Kidney (tissue), 14 donors: Measurements from ENCODE around the gene AGPAT3. TPM values are rescaled to one million over a fixed set of nuclear protein-coding genes. Genes with fewer than 3 reads are reported as not detected.

ENCODE experiments used
- DNase-seq, 5 donors: peaks; one replicate each; pipeline ENCODE4 v3.0.0-alpha.2; 2013 to 2020
- FAIRE-seq: peaks from 2 replicates; lab custom pipeline; 2012; peaks lifted over from hg19 to GRCh38; lab: Jason Lieb, UNC
- H3K27ac ChIP-seq, 2 donors: one replicate each; pipeline ENCODE4 v1.7.0; 2013; ENCODE audit warnings: low read depth in 2 of 2, low read length in 2 of 2, inconsistent platforms in 1 of 2
- H3K27me3 ChIP-seq: one replicate; pipeline ENCODE4 v1.7.1; 2013; ENCODE audit warnings: low read length, inconsistent platforms; ENCODE audit not compliant: control insufficient read depth, insufficient read depth
- H3K36me3 ChIP-seq, 3 donors: one replicate each; pipeline versions ENCODE4 v1.7.0 to v1.7.1; 2013; ENCODE audit warnings: low read length in 3 of 3, control low read depth in 1 of 3, inconsistent platforms in 1 of 3; ENCODE audit not compliant: insufficient read depth in 3 of 3, control insufficient read depth in 2 of 3
- H3K4me1 ChIP-seq, 3 donors: one replicate each; pipeline versions ENCODE4 v1.7.0 to v1.7.1; 2013; ENCODE audit warnings: low read length in 3 of 3, inconsistent platforms in 1 of 3, low read depth in 1 of 3; ENCODE audit not compliant: control insufficient read depth in 2 of 3, insufficient read depth in 2 of 3
- H3K4me3 ChIP-seq, 3 donors: one replicate each; pipeline versions ENCODE4 v1.7.0 to v1.8.1; 2013; ENCODE audit warnings: low read length in 3 of 3, control low read depth in 1 of 3, inconsistent platforms in 1 of 3
- H3K9ac ChIP-seq, 3 donors: one replicate each; pipeline versions ENCODE4 v1.7.0 to v1.7.1; 2013; ENCODE audit warnings: low read length in 3 of 3, control low read depth in 1 of 3, inconsistent platforms in 1 of 3
- H3K9me3 ChIP-seq, 3 donors: one replicate each; pipeline versions ENCODE4 v1.7.0 to v1.7.1; 2013; ENCODE audit warnings: low read length in 3 of 3, control low read depth in 1 of 3, inconsistent platforms in 1 of 3; ENCODE audit not compliant: control insufficient read depth in 2 of 3, insufficient read depth in 1 of 3
- CTCF ChIP-seq: IDR thresholded peaks from 3 replicates; pipeline ENCODE4 v1.5.1; 2012; ENCODE audit warnings: mild to moderate bottlenecking, moderate library complexity, borderline replicate concordance; ENCODE audit not compliant: insufficient read depth; ENCODE audit errors: extremely low read depth
- intact Hi-C: fragments of 100-400 bp; cut with DNase I; formaldehyde crosslinking; loops from one replicate; pipeline ENCODE4 v1.11.1; 2022
- polyA plus RNA-seq: library from polyadenylated mRNA; stranded (reverse); fragments of 350-450 nt; fragmentation: Illumina TruSeq; extraction: RNeasy Lipid Tissue Mini Kit (QIAGEN cat#74804); gene quantifications from one replicate; pipeline ENCODE4 v1.2.3, GENCODE V29; 2014; ENCODE audit warnings: low read depth, low replicate concordance; ENCODE audit not compliant: insufficient read depth
- total RNA-seq: library from RNA; stranded (reverse); fragmentation: NEBNext Ultra II Directional; extraction: Animal tissue kit (Norgen Biotek cat#: 25700); gene quantifications from one replicate; pipeline ENCODE4 v1.2.1, GENCODE V29; 2021
- donor health status: control.
- donor health status: control.
- donor health status: control.
- donor health status: control.
- donor health status: control.
- donor health status: DM: yes; HTN: yes; CAD: no.
- donor health status: Normal renal cell carcinoma (clear cell type).

The AGPAT3 gene
- total and polyA plus RNA-seq, 2 donors from 2014 or later, result 40.3 to 86.2 TPM

- H3K4me1 ChIP-seq, result no peaks in the 10 kb centered on the region
- H3K27me3 ChIP-seq, result no peaks in the 10 kb centered on the region
- DNase-seq (no peak), FAIRE-seq (no peak)
- no peak for TF ChIP-seq CTCF
- H3K9ac ChIP-seq, result no peak overlapping the region
- no peak overlapping the region for H3K4me3 ChIP-seq
- H3K27ac ChIP-seq, result no peak overlapping the region
- no peaks in the 10 kb centered on the region for H3K9me3 ChIP-seq
- H3K36me3 ChIP-seq, result peaks cover 0 to 35% (median 16%) of the 10 kb centered on the region in 3 donors
- intact Hi-C loops, result no loop called here
These were observed 104.1 kb downstream of the AGPAT3 start for GRCh38 chr21:43969115-43969444.

DNA sequence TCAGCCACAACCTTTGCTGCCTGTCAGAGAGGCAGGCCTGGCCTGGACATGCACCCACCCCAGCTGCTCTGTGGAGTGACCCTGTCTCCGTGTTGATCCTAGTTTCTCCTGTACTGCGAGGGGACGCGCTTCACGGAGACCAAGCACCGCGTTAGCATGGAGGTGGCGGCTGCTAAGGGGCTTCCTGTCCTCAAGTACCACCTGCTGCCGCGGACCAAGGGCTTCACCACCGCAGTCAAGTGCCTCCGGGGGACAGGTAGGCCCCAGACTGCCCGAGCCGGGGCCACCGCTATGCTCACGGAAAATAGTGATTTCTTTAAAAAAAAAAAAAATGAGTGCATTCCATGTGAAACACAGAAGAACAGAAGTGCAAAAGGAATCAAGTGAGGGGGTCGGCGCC lies 105.5 kb downstream of the AGPAT3 start:
- no peak for FAIRE-seq
- DNase-seq, result no peak
- H3K9ac ChIP-seq, result no peak overlapping the region
- no peak for TF ChIP-seq CTCF
- H3K27ac ChIP-seq, result no peak overlapping the region
- peaks cover 0 to 2% (median 0%) of the 10 kb centered on the region in 3 donors for H3K9me3 ChIP-seq
- H3K4me1 ChIP-seq, result peaks cover 0 to 7% (median 0%) of the 10 kb centered on the region in 3 donors
- H3K36me3 ChIP-seq, result peaks cover 2 to 35% (median 14%) of the 10 kb centered on the region in 3 donors
- H3K4me3 ChIP-seq, result no peak overlapping the region
- intact Hi-C loops, result no loop called here
- no peaks in the 10 kb centered on the region for H3K27me3 ChIP-seq

GRCh38 chr21:43971201-43971991 lies 106.4 kb downstream of the AGPAT3 start:
- TF ChIP-seq CTCF, result no peak
- DNase-seq (peak in 4 of 5 donors; percentile 67 to 77 (median 74)), FAIRE-seq (no peak)
- Histone ChIP-seq H3K36me3 (peaks cover 2 to 35% (median 12%) of the 10 kb centered on the region in 3 donors), H3K4me1 (peaks cover 0 to 7% (median 0%) of the 10 kb centered on the region in 3 donors), H3K9me3 (peaks cover 0 to 2% (median 0%) of the 10 kb centered on the region in 3 donors), H3K27me3 (no peaks in the 10 kb centered on the region), H3K27ac (no peak overlapping the region), H3K9ac (no peak overlapping the region), H3K4me3 (no peak overlapping the region)
- intact Hi-C loops, result no loop called here

DNA sequence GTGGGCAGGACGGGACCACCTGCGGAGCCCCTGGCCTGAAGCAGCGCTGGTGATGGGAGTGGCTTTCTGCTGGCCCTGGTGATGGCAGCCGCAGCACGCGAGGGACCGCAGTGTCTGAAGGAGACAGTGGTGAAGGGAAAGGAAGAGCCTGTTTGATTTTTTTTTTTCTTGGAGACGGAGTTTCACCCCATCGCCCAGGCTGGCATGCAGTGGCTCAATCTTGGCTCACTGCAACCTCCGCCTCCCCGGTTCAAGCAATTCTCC lies 106.9 kb downstream of the AGPAT3 start:
- no peak for TF ChIP-seq CTCF
- no peak overlapping the region for H3K9ac ChIP-seq
- peaks cover 0 to 7% (median 0%) of the 10 kb centered on the region in 3 donors for H3K4me1 ChIP-seq
- no peaks in the 10 kb centered on the region for H3K27me3 ChIP-seq
- H3K9me3 ChIP-seq, result peaks cover 0 to 2% (median 0%) of the 10 kb centered on the region in 3 donors
- H3K36me3 ChIP-seq, result peaks cover 2 to 35% (median 12%) of the 10 kb centered on the region in 3 donors
- no peak overlapping the region for H3K4me3 ChIP-seq
- DNase-seq (peak in 1 of 5 donors; percentile 58), FAIRE-seq (no peak)
- intact Hi-C loops, result no loop called here
- no peak overlapping the region for H3K27ac ChIP-seq
